GM19240 (cell line): ENCODE measurements around the gene FAM78A.
A peak's percentile ranks its signal among the peaks of the same experiment; 100 is the strongest.
"Not testable (repeated sequence)": the region's sequence is repeated elsewhere in the genome, so short reads cannot be mapped to it uniquely, and the experiment has no call there.

Experiments
- DNase-seq: peaks from one replicate; pipeline ENCODE4 v3.0.0; 2011; ENCODE audit warnings: low spot score; ENCODE audit not compliant: insufficient read length

Gene FAM78A

DNA sequence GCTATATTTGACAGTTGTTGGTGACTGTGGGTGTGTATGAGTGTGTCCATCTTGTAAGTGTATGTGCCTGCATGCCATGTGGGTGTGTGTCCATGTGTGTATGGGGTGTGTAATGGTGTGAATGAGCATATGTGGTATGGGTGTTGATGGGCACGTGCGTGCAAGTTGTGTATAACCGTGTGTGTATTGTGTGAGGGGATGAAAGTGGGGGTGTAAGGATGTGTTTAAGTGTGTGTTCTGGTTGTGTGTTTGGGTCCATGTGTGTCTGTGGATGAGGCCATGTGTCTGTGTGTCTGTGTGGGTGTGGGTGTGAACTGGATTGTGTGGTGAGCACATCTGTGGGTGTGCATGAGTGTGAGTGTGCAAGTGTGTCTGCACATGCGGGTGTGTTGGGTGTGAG lies 5.9 kb upstream of the FAM78A start:
- DNase-seq, result no peak

- no peak for DNase-seq
Observed at GRCh38 chr9:131281119-131281965, 5.0 kb upstream of the FAM78A start.

DNA sequence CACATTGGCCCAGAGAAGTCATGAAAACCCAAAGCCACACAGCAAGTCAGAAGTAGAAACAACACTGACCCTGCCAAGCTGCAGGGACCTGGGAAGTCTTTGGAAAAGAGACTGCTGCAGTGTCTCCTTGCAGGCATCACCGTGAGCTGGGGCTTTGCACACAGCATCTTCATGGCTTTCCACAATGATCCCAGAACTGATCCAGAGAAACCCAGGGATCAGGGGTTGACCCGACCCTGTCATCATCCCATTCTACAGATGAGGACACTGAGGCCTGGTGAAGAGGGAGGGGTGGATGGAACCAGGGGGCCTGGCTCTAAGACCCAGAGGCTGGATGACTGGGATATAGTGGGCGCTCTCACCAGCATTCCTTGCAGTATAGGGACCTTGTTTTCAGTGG lies 4.3 kb upstream of the FAM78A start:
- no peak for DNase-seq

GRCh38 chr9:131279863-131280570 lies 3.7 kb upstream of the FAM78A start:
- DNase-seq, result no peak

DNA sequence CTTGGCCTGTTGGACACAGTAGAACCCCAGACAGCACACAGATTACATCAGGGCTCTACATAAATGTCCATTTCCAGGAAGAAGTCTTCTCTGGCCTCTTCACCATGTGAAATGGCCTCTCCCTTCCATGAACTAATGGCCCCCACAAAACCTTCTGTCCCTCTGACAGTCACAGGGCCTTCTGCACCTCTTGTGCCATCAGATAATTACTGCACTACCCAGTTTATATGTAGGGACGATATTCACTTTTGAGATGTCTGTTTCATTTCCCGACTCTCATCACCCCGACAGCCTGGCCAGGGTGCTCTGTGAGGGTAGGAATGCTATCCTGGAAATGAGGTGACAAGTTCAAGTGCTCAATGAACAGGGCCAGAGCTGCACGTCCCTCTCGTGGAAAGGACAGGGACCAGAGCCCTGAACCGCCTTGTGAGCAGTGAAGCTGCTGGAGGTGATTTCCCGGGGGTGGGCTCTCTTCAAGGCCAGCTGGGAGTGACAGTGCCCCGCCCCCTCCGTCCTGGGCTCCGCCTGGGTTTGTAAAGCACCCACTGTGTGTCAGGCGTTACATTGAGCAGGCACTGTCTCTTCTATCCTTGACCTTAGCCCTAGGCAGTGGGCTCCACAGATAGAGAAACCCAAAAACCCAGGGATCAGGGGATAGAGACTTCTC lies 3.0 kb upstream of the FAM78A start:
- DNase-seq, result no peak

DNA sequence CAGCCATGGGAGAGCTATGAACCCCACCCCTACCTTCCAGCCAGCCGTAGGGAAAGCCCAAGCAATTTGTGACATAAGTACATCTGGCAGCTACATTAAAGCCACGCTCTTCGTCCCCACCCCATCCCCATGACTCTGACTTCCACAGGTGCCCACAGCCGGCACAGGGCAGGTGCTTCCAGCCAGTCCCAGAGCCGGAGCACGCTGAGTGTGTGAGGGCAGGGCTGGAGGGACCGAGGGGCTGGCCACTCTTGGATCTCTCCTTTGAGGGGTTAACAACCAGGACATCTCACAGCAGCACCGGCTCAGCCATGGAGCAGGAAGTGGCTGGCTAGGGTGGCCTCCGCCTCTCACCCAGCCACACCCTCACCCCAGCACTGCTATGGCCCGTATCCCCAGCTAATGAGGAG lies 2.4 kb upstream of the FAM78A start:
- DNase-seq, result no peak

- peak; percentile 95 for DNase-seq
Observed at GRCh38 chr9:131277910-131278701, 1.8 kb upstream of the FAM78A start.

- no peak for DNase-seq
Observed at GRCh38 chr9:131277287-131277909, 1.1 kb upstream of the FAM78A start.

GRCh38 chr9:131276891-131277286 lies 579 bp upstream of the FAM78A start:
- DNase-seq, result no peak

DNA sequence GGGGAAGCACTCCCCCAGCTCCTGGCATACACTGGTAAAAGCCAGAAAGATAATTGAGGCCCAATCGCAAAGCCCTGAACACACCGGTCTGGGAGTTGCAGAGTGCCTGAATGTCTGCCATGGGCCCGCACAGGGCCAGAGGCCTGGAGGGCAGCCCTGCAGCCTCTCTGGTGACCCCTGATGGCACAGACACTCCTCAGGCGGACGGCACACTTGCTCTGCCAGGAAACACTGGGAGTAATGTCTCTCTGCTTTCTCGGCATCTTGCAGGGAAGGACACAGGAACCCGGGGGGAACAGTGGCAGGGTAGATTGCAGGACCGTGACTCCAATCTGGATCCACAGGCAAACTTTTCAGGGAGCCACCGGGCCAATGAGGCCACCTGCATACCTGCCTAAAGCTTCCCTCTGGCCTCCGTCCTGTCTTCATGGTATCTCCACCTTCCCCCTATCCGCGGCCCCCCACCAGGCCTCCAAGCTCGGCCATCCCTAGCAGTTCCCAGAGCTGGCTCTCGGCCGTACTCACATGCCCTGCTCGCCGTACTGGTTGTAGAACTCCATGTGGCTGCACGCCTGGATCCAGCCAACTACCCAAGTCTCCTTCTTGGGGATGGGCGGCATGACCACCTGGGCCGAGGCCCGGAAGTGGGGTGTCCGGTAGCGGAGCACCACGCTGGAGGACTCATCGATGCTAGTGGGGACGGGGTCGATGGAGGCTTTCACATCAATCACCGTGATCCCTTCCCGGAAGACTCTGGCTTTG lies 797 bp downstream of the FAM78A start:
- DNase-seq, result no peak

DNA sequence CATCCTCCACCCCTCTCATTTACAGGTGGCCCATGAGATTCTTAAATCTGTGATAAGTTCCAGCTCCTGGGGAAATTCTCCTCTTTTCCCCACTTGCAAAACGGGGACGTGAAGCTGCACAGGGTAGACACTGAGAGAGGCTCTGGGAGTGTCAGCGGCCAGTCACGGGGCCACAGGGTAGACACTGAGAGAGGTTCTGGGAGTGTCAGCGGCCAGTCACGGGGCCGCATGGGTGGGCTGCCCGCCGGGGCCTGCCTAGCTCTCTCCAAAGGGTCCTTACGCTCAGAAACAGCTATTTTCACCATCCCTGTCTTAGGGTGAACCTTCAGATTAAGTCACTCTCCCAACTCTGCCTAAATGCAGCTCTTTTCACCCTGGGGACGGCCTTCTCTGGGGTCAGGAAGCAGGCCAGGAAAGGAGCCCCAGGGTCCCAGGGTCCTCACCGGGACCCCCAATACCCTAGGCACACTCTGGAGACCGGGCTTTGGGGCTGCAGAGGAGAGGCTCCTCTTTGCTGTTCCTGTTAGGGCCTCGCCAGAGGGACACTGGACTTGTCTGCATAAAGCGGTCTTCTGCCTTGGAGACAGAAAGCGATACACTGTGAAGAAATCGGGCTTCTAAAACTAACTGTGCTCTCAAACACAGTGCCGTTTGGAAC lies 1.5 kb downstream of the FAM78A start:
- DNase-seq, result no peak

DNA sequence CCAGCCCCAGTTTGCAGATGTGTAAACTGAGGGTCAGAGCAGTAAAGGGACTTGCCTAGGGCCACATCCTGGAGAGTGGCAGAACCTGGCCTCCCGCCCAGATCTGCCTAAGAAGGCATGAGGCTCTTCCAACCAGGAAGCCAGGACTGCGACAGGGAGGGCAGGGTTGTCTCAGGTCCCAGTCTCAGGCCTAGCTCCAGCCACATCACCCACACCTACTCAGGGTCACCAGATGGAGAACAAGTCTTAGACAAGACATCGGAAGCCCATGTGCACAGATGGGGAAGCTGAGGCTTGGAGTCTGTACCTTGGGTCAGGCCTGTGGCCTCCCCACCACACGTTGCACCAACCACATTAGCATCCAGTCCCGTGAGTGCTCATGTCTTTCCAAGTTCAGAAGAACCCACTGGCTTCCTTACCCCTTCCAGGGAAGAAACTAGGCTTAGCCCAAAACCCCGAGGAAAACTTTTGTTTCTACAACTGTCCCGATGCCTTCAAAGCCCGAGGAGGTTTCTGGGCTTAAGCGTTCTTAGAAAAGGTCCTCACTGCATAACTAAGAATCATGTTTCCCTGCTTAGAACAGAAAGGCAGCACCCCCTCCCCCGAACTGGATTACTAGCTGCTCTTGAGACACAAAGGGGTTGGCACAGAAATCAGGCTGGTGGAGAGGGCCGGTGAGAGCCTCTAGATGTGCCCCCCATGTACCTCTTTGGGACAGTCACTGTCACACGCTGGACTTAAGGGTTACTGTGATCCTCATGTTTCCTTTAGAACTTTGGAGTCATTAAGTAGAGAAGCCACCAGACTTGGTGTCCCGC lies 2.2 kb downstream of the FAM78A start:
- DNase-seq, result no peak

- no peak for DNase-seq
Observed at GRCh38 chr9:131273146-131273855, 3.0 kb downstream of the FAM78A start.

DNA sequence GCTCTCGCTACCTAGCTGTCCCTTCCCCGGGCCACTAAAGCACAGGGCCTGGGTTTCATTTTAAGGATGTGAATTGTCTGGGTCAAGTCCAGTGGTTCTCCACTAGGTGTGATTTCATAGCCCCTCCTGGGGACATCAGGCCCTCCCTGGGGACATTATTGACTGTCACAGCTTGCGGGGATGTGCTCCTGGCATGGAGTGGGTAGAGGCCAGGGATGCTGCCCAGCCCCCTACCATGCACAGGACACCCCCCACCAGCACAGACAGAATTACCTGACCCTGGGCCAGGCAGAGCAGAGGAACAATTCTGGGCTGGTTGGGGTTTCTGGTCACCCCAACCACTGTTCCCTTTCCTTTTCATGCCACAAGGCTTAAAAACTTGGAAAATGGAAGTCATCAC lies 4.1 kb downstream of the FAM78A start:
- DNase-seq, result no peak

DNA sequence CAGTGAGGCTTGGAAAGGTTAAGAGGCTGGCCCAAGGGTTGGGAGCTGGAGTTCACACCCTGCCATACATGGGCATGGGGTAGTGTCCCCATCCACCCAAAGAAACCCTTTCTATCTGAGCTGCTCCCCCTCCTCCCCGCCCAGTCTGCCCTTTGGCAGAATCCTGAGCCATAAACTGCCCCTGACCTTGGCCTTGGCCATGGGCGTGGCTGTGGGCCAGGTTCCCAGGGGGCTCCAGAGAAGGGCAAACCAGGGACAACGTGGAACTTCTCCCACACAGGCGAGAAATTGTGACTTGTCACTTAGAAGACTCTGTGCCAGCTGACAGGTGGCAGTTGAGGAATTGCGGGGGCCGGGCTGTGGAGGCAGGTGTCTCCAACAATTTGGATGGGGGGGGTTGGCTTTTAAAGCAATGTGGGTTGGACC lies 4.8 kb downstream of the FAM78A start:
- no peak for DNase-seq

DNA sequence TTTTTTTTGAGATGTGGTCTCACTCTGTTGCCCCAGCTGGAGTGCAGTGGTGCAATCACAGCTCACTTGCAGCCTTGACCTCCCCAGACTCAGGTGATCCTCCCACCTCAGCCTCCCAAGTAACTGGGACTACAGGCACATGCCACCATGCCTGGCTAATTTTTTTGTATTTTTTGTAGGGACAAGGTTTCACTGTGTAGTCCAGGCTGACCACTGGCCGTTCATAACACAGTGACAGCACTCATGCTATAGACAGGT lies 5.4 kb downstream of the FAM78A start:
- not testable (repeated sequence) for DNase-seq

DNA sequence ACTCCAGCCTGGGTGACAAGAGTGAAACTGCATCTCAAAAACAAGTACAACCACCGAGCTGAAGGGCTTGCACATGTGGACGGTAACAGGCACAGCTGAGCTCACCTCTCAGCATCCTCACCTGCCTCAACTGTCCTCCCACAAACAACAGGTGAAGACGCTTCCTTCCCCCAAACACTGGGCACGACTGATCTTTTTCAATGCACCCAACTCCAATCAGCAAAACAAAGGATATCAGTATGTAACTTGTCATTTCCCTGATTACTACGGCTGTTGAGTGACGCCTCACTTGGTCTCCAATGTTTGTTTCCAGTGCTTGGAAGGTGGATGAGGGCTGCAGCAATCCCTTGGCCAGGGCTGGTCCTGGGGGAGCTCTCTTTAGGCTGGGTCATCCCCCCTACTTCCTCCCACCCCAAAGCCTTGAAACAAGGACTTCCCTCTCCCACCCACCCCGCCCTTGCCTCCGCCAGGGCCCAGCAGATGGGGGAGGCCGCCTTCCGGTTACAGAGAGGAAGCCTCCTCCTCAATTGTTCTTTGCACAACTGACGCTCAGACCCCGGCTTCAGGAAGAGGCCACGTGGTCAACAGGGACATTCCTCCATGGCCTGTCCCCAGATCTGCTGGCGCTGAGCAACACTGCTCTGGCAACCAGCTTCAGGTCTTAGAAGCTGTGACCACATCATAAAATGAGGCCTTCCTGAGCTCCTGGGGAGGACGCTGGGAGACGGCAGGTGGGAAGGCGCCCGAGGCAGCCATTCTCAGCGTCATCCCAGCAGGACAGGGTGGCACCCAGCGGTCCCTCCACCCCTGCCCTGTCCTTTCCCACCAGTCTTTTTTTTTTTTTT lies 5.9 kb downstream of the FAM78A start:
- DNase-seq, result no peak
